ENCODE results near the gene FANK1.

The FANK1 gene

DNA sequence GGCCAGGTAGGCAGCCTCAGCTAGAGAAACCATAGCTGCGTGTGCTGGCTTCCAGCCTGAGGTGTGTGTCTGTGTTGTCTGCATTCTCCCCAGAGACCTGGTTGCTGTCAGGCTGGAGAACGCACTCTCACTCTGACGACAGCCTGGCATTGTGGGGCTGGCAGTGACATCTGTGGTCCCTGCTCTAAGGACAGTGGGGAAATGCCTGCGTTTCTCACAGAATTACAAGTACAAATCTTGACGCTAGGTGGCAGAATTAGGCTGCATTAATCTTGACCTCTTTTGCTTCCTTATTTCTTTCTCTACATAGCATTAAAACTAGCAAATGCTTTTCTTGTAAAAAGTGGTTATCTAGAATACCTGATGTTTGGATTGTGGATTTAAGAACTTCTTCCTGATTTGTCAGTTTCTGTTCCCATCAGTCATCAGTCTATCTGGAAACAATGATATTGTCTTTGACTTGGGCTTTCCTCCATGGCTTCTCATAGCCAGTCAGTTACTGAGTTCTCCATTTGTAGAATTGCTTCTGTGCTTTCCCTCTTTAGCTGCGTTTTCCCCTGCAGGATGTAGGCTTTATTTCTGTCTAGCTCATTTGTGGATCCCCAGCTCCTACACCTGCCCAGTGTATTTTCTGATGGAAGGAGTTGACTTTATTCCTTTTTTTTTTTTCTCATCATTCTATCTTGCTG lies 86.0 kb downstream of the FANK1 start:
- Histone ChIP-seq H3K36me3 (ENCODE audit: insufficient read depth, low read length) (no peaks in the 10 kb centered on the region), H3K9me3 (ENCODE audit: control insufficient read depth, insufficient read depth, low read length) (no peaks in the 10 kb centered on the region), H3K4me1 (ENCODE audit: insufficient read depth, low read length) (no peaks in the 10 kb centered on the region), H3K9ac (ENCODE audit: low read depth, low read length) (no peak overlapping the region)

DNA sequence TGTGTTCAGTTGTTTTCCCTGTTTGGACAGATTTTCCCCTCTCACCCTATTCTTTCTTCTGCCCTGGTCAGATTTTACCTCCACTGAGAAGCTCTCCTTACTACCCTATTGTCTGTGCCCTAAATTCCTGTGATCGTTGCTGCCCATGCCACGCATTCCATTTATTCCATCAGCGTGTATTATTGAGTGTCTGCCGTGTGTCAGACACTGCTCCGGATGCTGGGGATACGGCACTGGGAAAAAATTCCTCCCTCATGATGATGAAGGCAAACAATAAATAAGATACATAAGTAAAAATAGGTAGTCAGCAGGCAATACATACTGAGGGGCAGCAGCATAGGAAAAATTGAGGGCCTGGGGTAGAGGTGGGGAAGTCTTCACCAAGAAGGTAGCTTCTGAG lies 86.8 kb downstream of the FANK1 start:
- H3K9me3 ChIP-seq (ENCODE audit: control insufficient read depth, insufficient read depth, low read length) = no peaks in the 10 kb centered on the region
- H3K4me1 ChIP-seq (ENCODE audit: insufficient read depth, low read length) = no peaks in the 10 kb centered on the region
- no peaks in the 10 kb centered on the region for H3K36me3 ChIP-seq (ENCODE audit: insufficient read depth, low read length)
- H3K9ac ChIP-seq (ENCODE audit: low read depth, low read length) = no peak overlapping the region

DNA sequence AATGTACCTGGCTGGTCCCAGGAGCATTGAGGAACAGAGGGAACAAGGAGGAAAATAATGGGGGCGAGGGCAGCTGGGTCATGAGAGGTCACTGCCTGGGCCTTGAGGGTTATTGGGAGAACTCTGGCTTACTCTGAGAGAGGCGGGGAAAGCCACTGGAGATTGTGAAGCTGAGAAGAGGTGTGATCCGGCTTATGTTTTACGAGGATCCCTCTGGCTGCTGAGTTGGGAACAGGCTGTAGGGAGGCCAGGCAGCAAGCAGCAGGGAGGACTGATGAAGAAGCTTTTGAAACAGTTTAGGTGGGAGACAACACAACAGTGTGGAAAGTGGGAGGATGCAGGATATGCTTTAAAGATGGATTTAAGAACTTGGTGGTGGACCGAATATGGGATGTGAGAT lies 87.3 kb downstream of the FANK1 start:
- H3K4me1 ChIP-seq (ENCODE audit: insufficient read depth, low read length) = no peaks in the 10 kb centered on the region
- no peak overlapping the region for H3K9ac ChIP-seq (ENCODE audit: low read depth, low read length)
- H3K36me3 ChIP-seq (ENCODE audit: insufficient read depth, low read length) = no peaks in the 10 kb centered on the region
- no peaks in the 10 kb centered on the region for H3K9me3 ChIP-seq (ENCODE audit: control insufficient read depth, insufficient read depth, low read length)

DNA sequence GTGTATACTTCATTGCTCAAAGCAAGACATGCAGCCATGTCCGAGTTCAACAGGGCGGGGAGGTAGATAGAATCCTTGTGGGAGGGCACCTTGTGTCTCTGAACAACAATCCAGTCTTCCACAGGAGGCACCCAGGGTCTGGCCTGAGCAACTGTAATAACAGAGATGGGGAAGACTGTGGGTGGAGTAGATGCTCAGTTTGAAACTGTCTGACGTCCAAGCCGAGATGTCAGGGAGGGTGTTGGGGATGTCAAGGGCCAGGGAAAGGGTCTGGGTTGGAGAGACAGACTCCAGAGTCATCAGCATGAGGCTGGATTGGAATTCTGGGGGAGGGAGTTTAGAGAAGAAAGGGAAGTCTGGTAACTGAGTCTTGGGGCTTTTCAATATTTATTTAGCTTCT lies 88.0 kb downstream of the FANK1 start:
- no peaks in the 10 kb centered on the region for H3K4me1 ChIP-seq (ENCODE audit: insufficient read depth, low read length)
- no peak overlapping the region for H3K9ac ChIP-seq (ENCODE audit: low read depth, low read length)
- H3K9me3 ChIP-seq (ENCODE audit: control insufficient read depth, insufficient read depth, low read length) = no peaks in the 10 kb centered on the region
- no peaks in the 10 kb centered on the region for H3K36me3 ChIP-seq (ENCODE audit: insufficient read depth, low read length)

DNA sequence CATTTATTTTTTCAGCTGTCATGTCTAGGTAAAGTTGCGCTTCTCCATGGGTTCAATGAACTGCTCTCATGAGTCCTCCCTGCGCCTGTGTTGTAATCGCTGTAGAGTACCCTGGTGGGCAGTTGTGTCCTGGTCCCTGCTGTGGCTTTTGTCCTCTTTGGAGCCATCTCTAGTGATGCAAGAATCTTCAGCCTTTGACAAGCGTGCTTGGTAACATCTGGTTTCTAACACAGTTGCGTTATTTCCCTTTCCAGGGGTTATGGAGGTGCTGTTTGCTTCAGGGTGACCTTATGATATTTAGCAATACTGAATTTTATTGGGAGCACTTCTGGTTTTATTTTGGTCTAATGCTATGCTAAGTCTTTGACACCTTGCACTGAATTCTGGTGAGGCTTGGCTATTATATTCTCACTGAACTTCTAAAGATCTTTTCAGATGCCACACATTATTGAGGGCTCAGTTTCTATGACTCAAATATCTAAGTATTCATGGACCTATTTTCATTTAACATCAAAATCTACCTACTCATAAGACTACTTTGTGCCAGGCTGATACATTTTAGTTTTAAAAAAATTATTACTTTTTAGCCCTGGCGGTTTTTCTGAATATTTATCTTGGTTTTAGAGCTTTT lies 88.6 kb downstream of the FANK1 start:
- no peaks in the 10 kb centered on the region for H3K9me3 ChIP-seq (ENCODE audit: control insufficient read depth, insufficient read depth, low read length)
- no peaks in the 10 kb centered on the region for H3K4me1 ChIP-seq (ENCODE audit: insufficient read depth, low read length)
- H3K36me3 ChIP-seq (ENCODE audit: insufficient read depth, low read length) = no peaks in the 10 kb centered on the region
- no peak overlapping the region for H3K9ac ChIP-seq (ENCODE audit: low read depth, low read length)

DNA sequence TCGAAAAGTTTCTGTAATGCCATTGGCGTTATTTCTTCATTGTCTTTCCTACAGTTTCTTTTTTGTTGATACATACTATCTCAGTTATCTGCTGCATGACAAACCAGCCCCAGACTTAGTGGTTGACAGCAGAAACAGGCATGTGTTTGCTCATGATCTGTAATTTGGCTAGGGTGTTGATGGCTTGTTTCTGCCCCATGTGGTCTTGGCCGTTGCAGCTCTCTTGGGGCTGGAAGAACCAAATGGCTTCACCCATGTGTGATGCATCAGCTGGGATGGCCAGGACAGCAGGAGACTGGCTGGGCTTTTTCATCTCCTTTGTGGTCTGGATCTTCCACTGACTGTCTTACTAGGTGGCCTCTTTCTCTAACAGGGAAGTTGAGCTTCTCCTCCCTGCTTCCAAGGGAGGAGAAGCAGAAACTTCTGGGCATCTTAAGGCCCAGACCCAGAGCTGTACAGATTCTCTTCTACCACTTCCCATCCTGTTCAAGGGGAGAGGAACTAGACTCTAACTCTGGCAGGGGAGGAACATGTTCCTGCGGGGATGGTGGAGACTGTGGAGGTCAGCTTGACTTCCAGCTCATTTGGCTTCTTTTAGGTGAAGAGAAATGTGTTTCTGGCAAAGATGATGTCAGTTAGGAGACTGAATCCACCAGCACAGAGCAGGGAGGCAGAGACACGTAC lies 89.3 kb downstream of the FANK1 start:
- H3K36me3 ChIP-seq (ENCODE audit: insufficient read depth, low read length) = no peaks in the 10 kb centered on the region
- H3K9me3 ChIP-seq (ENCODE audit: control insufficient read depth, insufficient read depth, low read length) = no peaks in the 10 kb centered on the region; the same call in 1 of the 2 replicates
- no peaks in the 10 kb centered on the region for H3K4me1 ChIP-seq (ENCODE audit: insufficient read depth, low read length)
- no peak overlapping the region for H3K9ac ChIP-seq (ENCODE audit: low read depth, low read length)

DNA sequence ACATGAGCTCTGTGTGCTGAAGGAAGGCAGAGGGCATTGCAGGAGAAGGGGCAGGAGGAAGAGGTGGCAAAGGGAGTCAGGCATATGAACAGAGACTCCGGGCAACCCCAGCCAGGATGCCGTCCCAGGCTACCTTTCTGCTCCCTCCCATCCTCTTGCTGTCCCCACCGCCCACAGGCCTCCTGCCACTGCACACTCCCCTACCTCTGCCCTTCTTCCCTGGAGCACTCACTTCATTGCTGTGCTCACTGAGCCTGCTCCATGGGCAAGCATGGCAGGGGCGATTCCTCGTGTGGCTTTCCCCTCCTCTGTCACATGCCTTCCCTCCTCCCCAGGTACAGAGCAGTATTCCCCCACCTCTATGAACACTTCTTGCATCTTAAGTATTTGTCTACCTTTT lies 93.4 kb downstream of the FANK1 start:
- no peaks in the 10 kb centered on the region; the same call in none of the 2 replicates for H3K9me3 ChIP-seq (ENCODE audit: control insufficient read depth, insufficient read depth, low read length)
- H3K36me3 ChIP-seq (ENCODE audit: insufficient read depth, low read length) = no peaks in the 10 kb centered on the region
- no peaks in the 10 kb centered on the region for H3K4me1 ChIP-seq (ENCODE audit: insufficient read depth, low read length)
- no peak overlapping the region for H3K9ac ChIP-seq (ENCODE audit: low read depth, low read length)

DNA sequence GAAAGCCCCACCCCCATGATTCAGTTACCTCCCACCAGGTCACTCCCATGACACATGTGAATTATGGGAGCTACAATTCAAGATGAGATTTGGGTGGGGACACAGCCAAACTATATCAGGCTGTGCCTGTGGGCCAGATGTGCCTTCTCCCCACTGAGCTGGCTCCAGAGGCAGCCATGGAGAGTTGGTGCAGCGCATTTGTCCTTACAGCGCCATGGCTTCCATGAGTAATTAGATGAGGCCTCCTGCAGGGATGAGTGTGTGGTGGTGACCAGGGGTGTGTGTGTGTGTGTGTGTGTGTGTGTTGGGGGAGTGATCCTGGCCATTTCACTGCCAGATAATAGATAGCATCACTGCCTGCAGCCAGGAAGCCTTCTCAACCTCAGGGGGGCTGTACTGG lies 94.6 kb downstream of the FANK1 start:
- Histone ChIP-seq H3K9me3 (ENCODE audit: control insufficient read depth, insufficient read depth, low read length) (no peaks in the 10 kb centered on the region; the same call in none of the 2 replicates), H3K4me1 (ENCODE audit: insufficient read depth, low read length) (no peaks in the 10 kb centered on the region), H3K9ac (ENCODE audit: low read depth, low read length) (no peak overlapping the region), H3K36me3 (ENCODE audit: insufficient read depth, low read length) (no peaks in the 10 kb centered on the region)

DNA sequence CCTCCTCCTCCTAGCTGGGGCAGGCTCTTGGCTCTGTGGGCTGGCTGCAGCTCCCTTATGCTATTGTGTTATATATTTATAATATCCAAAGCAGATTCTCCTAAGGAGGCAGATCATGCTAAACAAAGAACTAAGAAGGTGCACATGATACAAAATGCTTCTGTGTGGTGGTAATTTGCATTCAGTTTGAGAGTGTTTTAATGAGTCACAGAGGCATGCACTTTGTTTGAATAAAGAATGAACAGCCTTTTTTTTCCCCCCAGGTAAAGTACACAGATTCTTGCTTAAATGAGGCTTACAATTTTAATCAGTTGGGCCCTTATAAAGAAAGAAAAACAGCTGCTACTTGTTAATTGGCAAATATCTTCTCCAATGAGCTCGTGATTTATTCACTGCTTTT lies 95.0 kb downstream of the FANK1 start:
- H3K9ac ChIP-seq (ENCODE audit: low read depth, low read length) = no peak overlapping the region
- no peaks in the 10 kb centered on the region; the same call in none of the 2 replicates for H3K9me3 ChIP-seq (ENCODE audit: control insufficient read depth, insufficient read depth, low read length)
- no peaks in the 10 kb centered on the region for H3K4me1 ChIP-seq (ENCODE audit: insufficient read depth, low read length)
- no peaks in the 10 kb centered on the region for H3K36me3 ChIP-seq (ENCODE audit: insufficient read depth, low read length)

DNA sequence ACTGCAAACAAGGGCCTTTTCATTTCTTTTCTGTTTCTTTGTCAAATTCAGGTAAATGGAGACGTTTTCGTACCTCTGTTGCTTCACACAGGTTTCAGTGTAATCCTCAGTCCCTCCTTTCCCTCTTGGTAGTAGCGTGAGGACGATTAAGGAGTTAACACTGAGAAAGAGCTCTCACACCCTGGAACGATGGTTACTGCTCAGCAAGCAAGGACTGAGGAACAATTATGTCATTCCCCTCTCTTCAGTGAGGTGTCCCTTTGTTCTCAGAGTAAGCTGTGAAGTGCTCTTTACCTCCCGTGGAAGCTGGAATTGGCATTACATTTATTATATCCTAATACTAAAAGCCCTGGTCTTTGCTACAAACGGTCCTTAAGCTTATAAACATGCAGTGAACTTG lies 95.9 kb downstream of the FANK1 start:
- no peaks in the 10 kb centered on the region for H3K36me3 ChIP-seq (ENCODE audit: insufficient read depth, low read length)
- no peak overlapping the region for H3K9ac ChIP-seq (ENCODE audit: low read depth, low read length)
- no peaks in the 10 kb centered on the region for H3K4me1 ChIP-seq (ENCODE audit: insufficient read depth, low read length)
- no peaks in the 10 kb centered on the region; the same call in none of the 2 replicates for H3K9me3 ChIP-seq (ENCODE audit: control insufficient read depth, insufficient read depth, low read length)

DNA sequence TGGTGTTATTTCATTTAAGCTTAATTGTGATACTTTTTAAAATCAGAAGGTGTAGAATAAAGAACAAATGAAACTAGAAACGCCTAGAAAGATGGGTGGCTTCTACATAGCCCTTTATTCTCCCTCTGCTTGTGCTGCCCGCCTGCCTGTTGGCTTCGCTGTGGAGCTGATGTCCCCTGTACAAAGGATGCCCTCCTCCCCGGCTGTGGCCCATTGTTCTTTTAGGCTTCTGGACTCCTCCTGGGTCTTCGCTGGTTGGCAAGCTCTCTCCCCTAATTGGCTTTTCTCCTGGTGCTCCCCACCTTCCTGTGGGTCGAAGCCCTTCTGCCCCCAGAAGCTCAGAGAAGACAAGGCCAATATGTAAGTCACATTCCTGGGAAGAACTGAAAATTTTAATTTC lies 98.2 kb downstream of the FANK1 start:
- no peaks in the 10 kb centered on the region for H3K36me3 ChIP-seq (ENCODE audit: insufficient read depth, low read length)
- no peaks in the 10 kb centered on the region; the same call in none of the 2 replicates for H3K9me3 ChIP-seq (ENCODE audit: control insufficient read depth, insufficient read depth, low read length)
- no peaks in the 10 kb centered on the region for H3K4me1 ChIP-seq (ENCODE audit: insufficient read depth, low read length)
- H3K9ac ChIP-seq (ENCODE audit: low read depth, low read length) = no peak overlapping the region

DNA sequence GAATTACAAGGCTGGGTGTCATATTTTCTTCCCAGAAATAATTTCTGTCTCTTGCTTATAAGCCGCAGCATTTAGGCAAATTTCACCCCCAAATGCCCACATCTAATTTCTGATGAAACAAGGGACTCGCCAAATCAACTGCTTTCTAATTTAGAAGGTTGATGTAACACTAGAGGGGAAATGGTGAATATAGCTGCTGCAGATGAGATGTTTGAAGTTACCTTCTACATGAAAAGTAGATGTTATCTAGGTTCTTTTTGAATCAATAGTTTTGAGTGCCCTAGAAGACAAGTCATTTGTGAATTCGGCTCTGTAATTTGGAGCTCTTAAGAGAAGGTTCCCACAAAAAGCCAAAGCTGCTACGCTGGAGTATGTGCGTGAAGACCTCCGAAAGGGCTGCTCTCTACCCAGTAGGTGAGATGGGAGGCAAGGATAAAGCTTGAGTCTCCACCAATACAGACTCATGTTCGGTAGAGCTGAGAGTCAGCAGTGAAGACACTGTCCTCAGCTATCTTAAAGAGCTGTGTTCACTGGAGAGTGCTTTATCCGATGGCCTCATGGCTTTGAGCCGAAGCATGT lies 99.5 kb downstream of the FANK1 start:
- H3K9me3 ChIP-seq (ENCODE audit: control insufficient read depth, insufficient read depth, low read length) = no peaks in the 10 kb centered on the region; the same call in 1 of the 2 replicates
- H3K4me1 ChIP-seq (ENCODE audit: insufficient read depth, low read length) = no peaks in the 10 kb centered on the region
- H3K9ac ChIP-seq (ENCODE audit: low read depth, low read length) = no peak overlapping the region
- no peaks in the 10 kb centered on the region for H3K36me3 ChIP-seq (ENCODE audit: insufficient read depth, low read length)

DNA sequence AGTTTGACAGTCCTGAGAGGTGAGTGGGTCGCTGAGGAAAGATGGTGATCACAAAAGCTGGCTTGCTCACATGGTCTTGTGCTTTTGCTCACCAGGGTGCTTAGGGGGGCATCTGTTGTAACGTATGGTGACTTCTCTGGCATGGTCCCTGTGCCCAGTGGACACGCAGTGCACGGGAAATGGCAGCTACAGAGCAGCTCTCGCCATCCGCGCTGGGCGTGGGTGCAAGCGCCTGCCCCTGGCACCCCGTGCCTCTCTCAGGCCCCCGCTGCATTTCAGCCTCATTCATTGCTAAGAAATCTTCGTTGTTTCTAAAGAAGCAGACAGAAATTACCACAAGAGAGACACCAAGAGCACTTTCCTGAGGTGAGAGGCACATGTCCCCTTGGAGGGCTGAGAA lies 101.2 kb downstream of the FANK1 start:
- no peaks in the 10 kb centered on the region for H3K4me1 ChIP-seq (ENCODE audit: insufficient read depth, low read length)
- H3K36me3 ChIP-seq (ENCODE audit: insufficient read depth, low read length) = no peaks in the 10 kb centered on the region
- no peaks in the 10 kb centered on the region for H3K9me3 ChIP-seq (ENCODE audit: control insufficient read depth, insufficient read depth, low read length)
- no peak overlapping the region for H3K9ac ChIP-seq (ENCODE audit: low read depth, low read length)

DNA sequence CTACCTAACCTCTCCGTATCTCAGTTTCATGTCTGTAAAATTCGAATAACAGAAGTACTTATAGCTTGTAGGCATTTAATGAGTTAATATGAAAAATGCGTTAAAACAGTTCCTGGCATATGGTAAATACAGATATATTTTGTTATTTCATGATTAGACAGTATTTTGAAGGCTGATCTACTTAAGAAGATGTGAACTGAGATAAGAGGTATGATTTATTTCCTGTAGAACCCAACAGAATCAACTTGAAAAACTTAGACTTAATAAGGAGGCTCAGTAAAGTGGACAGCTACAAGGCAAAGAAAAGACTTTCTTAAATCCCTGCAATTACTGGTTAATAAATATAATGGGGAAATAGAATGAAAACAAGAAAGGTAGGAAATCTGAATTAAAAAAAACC lies 103.3 kb downstream of the FANK1 start:
- no peak overlapping the region for H3K9ac ChIP-seq (ENCODE audit: low read depth, low read length)
- H3K4me1 ChIP-seq (ENCODE audit: insufficient read depth, low read length) = no peaks in the 10 kb centered on the region
- H3K9me3 ChIP-seq (ENCODE audit: control insufficient read depth, insufficient read depth, low read length) = no peaks in the 10 kb centered on the region
- H3K36me3 ChIP-seq (ENCODE audit: insufficient read depth, low read length) = no peaks in the 10 kb centered on the region

DNA sequence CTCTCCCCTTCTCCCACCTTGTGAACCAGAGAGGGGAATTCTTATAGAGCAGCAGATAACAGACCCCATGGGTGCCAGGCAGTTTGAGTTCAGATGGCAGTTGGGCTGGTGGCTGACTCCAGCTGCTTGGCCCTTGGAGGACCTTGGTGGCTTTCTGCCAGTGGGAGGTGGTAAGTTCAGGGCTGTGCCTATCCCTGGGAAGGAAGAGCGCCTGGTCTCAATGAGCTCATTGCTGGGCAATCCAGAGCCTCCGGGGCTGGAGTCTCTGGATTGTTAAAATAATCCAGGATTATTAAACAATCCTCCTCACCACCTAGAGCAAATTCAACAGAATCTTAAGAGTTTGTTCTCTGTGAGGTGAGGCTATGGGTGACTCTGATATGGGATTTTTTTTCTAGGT lies 105.2 kb downstream of the FANK1 start:
- Histone ChIP-seq H3K36me3 (ENCODE audit: insufficient read depth, low read length) (no peaks in the 10 kb centered on the region), H3K9ac (ENCODE audit: low read depth, low read length) (no peak overlapping the region), H3K9me3 (ENCODE audit: control insufficient read depth, insufficient read depth, low read length) (no peaks in the 10 kb centered on the region), H3K4me1 (ENCODE audit: insufficient read depth, low read length) (no peaks in the 10 kb centered on the region)
